Measurements from ENCODE around the gene C5orf63.
A peak's percentile ranks its signal among the peaks of the same experiment; 100 is the strongest.
"Not testable (repeated sequence)": the region's sequence is repeated elsewhere in the genome, so short reads cannot be mapped to it uniquely, and the experiment has no call there.

C5orf63 gene

GRCh38 chr5:127028822-127029457, 44.4 kb downstream of the C5orf63 start:
- Mint-ChIP-seq H3K36me3 (ENCODE audit: low read depth) (no peaks in the 10 kb centered on the region), H3K4me1 (peaks cover 48% of the 10 kb centered on the region), H3K4me3 (peak overlapping the region; percentile 91 to 93 (median 92)), H3K27ac (peak overlapping the region; percentile 40 to 51 (median 46)), H3K9me3 (no peaks in the 10 kb centered on the region), H3K27me3 (ENCODE audit: low read depth) (peaks cover 19% of the 10 kb centered on the region)
- no peak for TF ChIP-seq CTCF (IDR thresholded peaks at IDR 0.05; ENCODE audit: unreplicated experiment in 3 of 3)

GRCh38 chr5:127027539-127027938, 45.8 kb downstream of the C5orf63 start:
- Mint-ChIP-seq H3K4me3 (peak overlapping the region; percentile 11 to 46 (median 36)), H3K27me3 (ENCODE audit: low read depth) (peaks cover 15% of the 10 kb centered on the region), H3K4me1 (peaks cover 51% of the 10 kb centered on the region), H3K36me3 (ENCODE audit: low read depth) (no peaks in the 10 kb centered on the region), H3K27ac (peak overlapping the region in 1 of 3 experiments; percentile 71), H3K9me3 (no peaks in the 10 kb centered on the region)
- TF ChIP-seq CTCF (IDR thresholded peaks at IDR 0.05; ENCODE audit: unreplicated experiment in 3 of 3): no peak

GRCh38 chr5:127026166-127026565, 47.1 kb downstream of the C5orf63 start:
- Mint-ChIP-seq H3K27me3 (ENCODE audit: low read depth) (peaks cover 7% of the 10 kb centered on the region), H3K4me3 (no peak overlapping the region), H3K4me1 (peaks cover 63% of the 10 kb centered on the region), H3K9me3 (no peaks in the 10 kb centered on the region), H3K27ac (peak overlapping the region in 1 of 3 experiments; percentile 46), H3K36me3 (ENCODE audit: low read depth) (no peaks in the 10 kb centered on the region)
- TF ChIP-seq CTCF (IDR thresholded peaks at IDR 0.05; ENCODE audit: unreplicated experiment in 3 of 3): no peak

- no peak for TF ChIP-seq CTCF (IDR thresholded peaks at IDR 0.05; ENCODE audit: unreplicated experiment in 3 of 3)
Observed at GRCh38 chr5:127025467-127025866, 47.8 kb downstream of the C5orf63 start.

GRCh38 chr5:127024821-127025220, 48.5 kb downstream of the C5orf63 start:
- peaks cover 69% of the 10 kb centered on the region for H3K4me1 Mint-ChIP-seq
- peaks cover 7% of the 10 kb centered on the region for H3K27me3 Mint-ChIP-seq (ENCODE audit: low read depth)
- peak overlapping the region in 1 of 3 experiments; percentile 47 for H3K4me3 Mint-ChIP-seq
- no peaks in the 10 kb centered on the region for H3K36me3 Mint-ChIP-seq (ENCODE audit: low read depth)
- H3K27ac Mint-ChIP-seq: peak overlapping the region in 2 of 3 experiments; percentile 12 to 46
- TF ChIP-seq CTCF (IDR thresholded peaks at IDR 0.05; ENCODE audit: unreplicated experiment in 3 of 3): no peak
- H3K9me3 Mint-ChIP-seq: no peaks in the 10 kb centered on the region

More at GRCh38 chr5:127025467-127025866, 47.8 kb downstream of the C5orf63 start:
- peaks cover 7% of the 10 kb centered on the region for H3K27me3 Mint-ChIP-seq (ENCODE audit: low read depth)
- H3K27ac Mint-ChIP-seq: peak overlapping the region; percentile 46 to 72 (median 47)
- peak overlapping the region; percentile 4 to 50 (median 6) for H3K4me3 Mint-ChIP-seq
- peaks cover 63% of the 10 kb centered on the region for H3K4me1 Mint-ChIP-seq
- H3K9me3 Mint-ChIP-seq: no peaks in the 10 kb centered on the region
- H3K36me3 Mint-ChIP-seq (ENCODE audit: low read depth): no peaks in the 10 kb centered on the region

- peaks cover 61% of the 10 kb centered on the region for H3K4me1 Mint-ChIP-seq
- H3K27ac Mint-ChIP-seq: peak overlapping the region in 2 of 3 experiments; percentile 36 to 46
- H3K4me3 Mint-ChIP-seq: peak overlapping the region in 1 of 3 experiments; percentile 4
- not testable (repeated sequence) for H3K27me3 Mint-ChIP-seq (ENCODE audit: low read depth); H3K9me3 Mint-ChIP-seq; H3K36me3 Mint-ChIP-seq (ENCODE audit: low read depth)
Observed at GRCh38 chr5:127023552-127024191, 49.6 kb downstream of the C5orf63 start.

Data from nephron (organoid).